Endothelial cell (in vitro differentiated cells): ENCODE results near the gene CXCR6. TPM values are rescaled to one million over a fixed set of nuclear protein-coding genes. Genes with fewer than 3 reads are reported as not detected.

Experiments used
- DNase-seq: peaks from one replicate; pipeline ENCODE4 v3.0.0; 2021; ENCODE audit warnings: low spot score
- H3K27ac Mint-ChIP-seq: one replicate; pipeline ENCODE4 v1.8.0; 2021; ENCODE audit warnings: mixed read lengths, inconsistent platforms; ENCODE audit not compliant: unreplicated experiment
- H3K27me3 Mint-ChIP-seq: one replicate; pipeline ENCODE4 v1.8.0; 2021; ENCODE audit warnings: mild to moderate bottlenecking, moderate library complexity, mixed read lengths, inconsistent platforms; ENCODE audit not compliant: unreplicated experiment
- H3K36me3 Mint-ChIP-seq: one replicate; pipeline ENCODE4 v1.8.0; 2021; ENCODE audit warnings: mild to moderate bottlenecking, low read depth, mixed read lengths, inconsistent platforms; ENCODE audit not compliant: unreplicated experiment
- H3K4me1 Mint-ChIP-seq: one replicate; pipeline ENCODE4 v1.8.0; 2021; ENCODE audit warnings: mild to moderate bottlenecking, mixed read lengths, inconsistent platforms; ENCODE audit not compliant: unreplicated experiment
- H3K4me3 Mint-ChIP-seq: one replicate; pipeline ENCODE4 v1.8.0; 2021; ENCODE audit warnings: mild to moderate bottlenecking, mixed read lengths, inconsistent platforms; ENCODE audit not compliant: unreplicated experiment
- H3K9me3 Mint-ChIP-seq: one replicate; pipeline ENCODE4 v1.8.0; 2021; ENCODE audit warnings: mixed read lengths, inconsistent platforms; ENCODE audit not compliant: unreplicated experiment
- CTCF ChIP-seq: fragments of 200-600 bp; sonication (generic); IDR thresholded peaks from one replicate; pipeline ENCODE4 v1.5.0; 2021; ENCODE audit warnings: antibody characterized with exemption; ENCODE audit not compliant: unreplicated experiment
- total RNA-seq: library from RNA; stranded (reverse); fragmentation: NEBNext Ultra II Directional; extraction: Animal tissue kit (Norgen Biotek cat#: 25700); gene quantifications from one replicate; pipeline ENCODE4 v1.2.1, GENCODE V29; 2021; ENCODE audit not compliant: unreplicated experiment

CXCR6 gene
- total RNA-seq, 1 donor from 2014 or later: not detected

DNA sequence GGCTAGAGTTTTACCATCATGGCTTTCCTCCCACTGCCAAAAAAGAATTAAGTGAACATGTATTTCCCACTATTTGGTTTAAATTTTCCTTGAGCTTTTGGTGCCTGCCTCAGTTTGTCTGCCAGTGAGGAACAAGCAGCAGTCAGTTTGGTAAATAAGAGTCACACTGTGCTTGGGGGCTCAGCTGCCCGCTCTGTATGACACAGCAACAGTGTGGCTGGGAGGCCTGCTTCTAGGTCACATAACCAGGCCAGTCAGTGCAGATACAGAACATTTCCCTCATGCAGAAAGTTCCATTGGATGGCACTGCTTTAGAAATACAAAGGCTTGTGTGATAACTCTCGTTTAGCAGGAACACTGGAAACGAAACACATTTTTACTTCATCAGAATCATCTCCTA lies 26.7 kb downstream of the CXCR6 start:
- DNase-seq: no peak
- Mint-ChIP-seq H3K9me3 (no peaks in the 10 kb centered on the region), H3K27ac (no peak overlapping the region), H3K4me1 (no peaks in the 10 kb centered on the region), H3K36me3 (peaks cover 16% of the 10 kb centered on the region), H3K4me3 (no peak overlapping the region), H3K27me3 (peaks cover 4% of the 10 kb centered on the region)
- no peak for TF ChIP-seq CTCF

- DNase-seq: no peak
- peaks cover 21% of the 10 kb centered on the region for H3K36me3 Mint-ChIP-seq
- no peaks in the 10 kb centered on the region for H3K4me1 Mint-ChIP-seq
- no peak overlapping the region for H3K4me3 Mint-ChIP-seq
- H3K9me3 Mint-ChIP-seq: no peaks in the 10 kb centered on the region
- peaks cover 4% of the 10 kb centered on the region for H3K27me3 Mint-ChIP-seq
- no peak for TF ChIP-seq CTCF
- H3K27ac Mint-ChIP-seq: no peak overlapping the region
Measured at GRCh38 chr3:45972534-45973402, 29.5 kb downstream of the CXCR6 start.

GRCh38 chr3:45974686-45975085 lies 31.4 kb downstream of the CXCR6 start:
- Mint-ChIP-seq H3K36me3 (peaks cover 20% of the 10 kb centered on the region), H3K27me3 (no peaks in the 10 kb centered on the region), H3K27ac (no peak overlapping the region), H3K9me3 (no peaks in the 10 kb centered on the region), H3K4me1 (no peaks in the 10 kb centered on the region), H3K4me3 (no peak overlapping the region)
- no peak for DNase-seq
- no peak for TF ChIP-seq CTCF

DNA sequence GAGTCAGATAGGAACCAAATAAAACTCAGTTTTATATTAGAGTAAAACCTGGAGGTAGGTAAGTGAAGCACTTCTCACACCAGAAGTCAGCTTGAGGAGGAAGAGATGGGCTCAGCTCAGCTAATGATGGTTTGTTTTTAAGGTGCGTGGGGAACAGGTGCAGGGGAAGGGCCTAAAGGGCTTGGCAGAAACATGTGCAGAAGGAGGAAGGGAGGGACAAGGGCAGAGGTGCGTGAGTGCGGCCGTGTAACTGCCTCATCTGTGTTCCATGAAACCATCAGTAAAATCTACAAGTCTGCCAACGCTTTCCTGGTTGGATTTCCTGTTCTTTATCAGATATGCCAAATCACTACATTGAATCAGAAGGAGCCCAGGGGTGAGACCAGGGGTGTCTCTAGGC lies 32.4 kb downstream of the CXCR6 start:
- Mint-ChIP-seq H3K4me3 (peak overlapping the region; percentile 39), H3K36me3 (peaks cover 20% of the 10 kb centered on the region), H3K9me3 (no peaks in the 10 kb centered on the region), H3K27me3 (no peaks in the 10 kb centered on the region), H3K4me1 (no peaks in the 10 kb centered on the region), H3K27ac (no peak overlapping the region)
- no peak for TF ChIP-seq CTCF
- DNase-seq: no peak
